GM12872 (cell line): ENCODE measurements around the gene COL6A3.

Experiments used
- TF ChIP-seq, protein P1 (sequence below): IDR thresholded peaks from 3 replicates; pipeline ENCODE4 v1.5.1; 2011; ENCODE audit warnings: low read depth, mild to moderate bottlenecking, low read length, moderate library complexity; ENCODE audit not compliant: insufficient read depth

Gene COL6A3

DNA sequence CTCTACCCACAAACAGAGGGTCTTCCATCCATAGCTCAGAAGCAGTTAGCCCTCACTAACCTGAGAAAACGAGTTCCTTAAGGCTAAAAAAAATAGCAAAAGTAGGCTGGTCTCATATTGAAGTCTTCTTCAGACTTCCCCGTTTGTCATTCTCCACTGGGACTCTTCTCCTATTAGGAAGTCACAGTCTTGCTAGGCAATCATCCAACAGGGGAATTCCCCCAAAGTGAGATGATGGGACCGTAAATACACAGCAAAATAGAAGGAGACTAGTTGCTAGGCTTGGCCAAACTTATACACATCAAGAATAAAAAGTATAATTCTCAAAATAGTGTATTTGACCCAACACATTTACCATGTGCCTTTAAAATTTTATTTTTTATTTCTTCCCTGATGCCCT, 34.3 kb downstream of the COL6A3 start:
- TF ChIP-seq, protein P1, sequence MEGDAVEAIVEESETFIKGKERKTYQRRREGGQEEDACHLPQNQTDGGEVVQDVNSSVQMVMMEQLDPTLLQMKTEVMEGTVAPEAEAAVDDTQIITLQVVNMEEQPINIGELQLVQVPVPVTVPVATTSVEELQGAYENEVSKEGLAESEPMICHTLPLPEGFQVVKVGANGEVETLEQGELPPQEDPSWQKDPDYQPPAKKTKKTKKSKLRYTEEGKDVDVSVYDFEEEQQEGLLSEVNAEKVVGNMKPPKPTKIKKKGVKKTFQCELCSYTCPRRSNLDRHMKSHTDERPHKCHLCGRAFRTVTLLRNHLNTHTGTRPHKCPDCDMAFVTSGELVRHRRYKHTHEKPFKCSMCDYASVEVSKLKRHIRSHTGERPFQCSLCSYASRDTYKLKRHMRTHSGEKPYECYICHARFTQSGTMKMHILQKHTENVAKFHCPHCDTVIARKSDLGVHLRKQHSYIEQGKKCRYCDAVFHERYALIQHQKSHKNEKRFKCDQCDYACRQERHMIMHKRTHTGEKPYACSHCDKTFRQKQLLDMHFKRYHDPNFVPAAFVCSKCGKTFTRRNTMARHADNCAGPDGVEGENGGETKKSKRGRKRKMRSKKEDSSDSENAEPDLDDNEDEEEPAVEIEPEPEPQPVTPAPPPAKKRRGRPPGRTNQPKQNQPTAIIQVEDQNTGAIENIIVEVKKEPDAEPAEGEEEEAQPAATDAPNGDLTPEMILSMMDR, result no peak

DNA sequence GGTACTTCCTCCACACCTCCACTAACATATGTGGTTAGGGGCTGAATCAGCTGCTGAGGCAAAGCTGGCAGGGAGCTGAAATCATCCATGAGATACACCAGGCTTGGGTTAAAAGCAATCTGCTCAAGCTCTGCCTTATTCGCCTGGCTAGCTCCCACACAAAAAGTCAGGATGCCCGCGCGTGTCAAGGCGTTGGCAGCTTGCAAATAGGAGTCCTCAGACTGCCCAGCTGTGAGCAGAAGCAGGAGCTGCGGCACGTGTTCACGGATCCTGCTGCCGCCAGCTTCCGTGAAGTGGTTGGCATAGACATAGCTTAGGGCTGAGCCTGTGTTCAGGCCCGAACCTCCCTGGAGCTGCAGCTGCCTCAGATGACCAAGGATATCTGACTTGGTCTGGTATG, 35.3 kb downstream of the COL6A3 start:
- TF ChIP-seq, protein P1, result no peak

DNA sequence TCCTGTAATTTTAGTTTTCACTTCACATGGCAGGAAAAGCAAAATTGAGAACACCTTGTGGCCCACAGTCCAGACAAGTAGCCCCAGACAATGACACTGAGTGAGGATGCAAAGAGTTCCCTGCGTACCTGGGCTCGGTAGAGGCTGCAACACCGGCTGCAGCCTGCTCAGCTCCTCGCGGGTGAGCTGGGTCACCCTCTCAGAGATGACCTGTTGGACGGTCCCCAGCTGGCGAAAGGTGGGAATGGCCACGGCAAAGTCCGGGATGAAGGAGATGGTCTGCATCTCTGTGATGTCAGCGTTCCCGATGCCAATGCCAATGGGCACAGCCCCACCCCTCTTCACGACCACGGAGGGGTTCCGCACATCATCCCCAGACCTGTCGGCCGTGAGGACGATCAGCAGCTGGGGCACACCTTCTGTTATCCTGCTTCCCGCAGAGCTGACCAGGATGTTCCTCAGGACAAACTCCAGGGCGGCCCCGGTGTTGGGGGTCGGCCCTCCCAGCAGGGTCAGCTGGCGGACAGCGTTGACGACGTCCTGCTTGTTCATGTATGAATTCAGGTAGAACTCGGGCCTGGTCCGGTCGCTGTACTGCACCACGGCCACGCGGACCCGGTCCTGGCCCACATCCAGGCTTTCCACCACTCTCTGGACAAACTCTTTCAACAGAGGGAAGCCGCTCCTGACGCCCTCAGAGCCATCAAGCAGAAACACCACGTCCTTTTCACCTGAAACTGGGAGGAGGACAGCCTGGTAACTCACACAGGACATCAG, 39.5 kb downstream of the COL6A3 start:
- TF ChIP-seq, protein P1, result no peak

DNA sequence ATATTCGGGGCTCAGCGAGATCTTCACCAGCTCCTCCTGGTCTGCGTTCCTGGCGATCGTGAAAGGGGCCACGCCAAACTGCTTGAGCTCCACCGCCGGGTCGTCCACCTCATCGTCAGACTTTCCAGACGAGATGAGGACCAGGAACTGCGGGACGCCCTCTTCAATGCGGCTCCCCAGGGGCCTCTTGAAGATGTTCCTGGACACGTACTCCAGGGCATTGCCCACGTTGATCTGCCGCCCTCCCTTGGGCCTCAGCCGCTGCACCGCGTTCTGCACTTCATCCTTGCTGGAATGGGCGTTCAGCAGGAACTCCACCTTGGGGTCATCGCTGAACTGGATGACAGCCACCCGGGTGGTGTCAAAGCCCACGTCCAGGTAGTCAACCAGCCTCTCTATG, 42.1 kb downstream of the COL6A3 start:
- TF ChIP-seq, protein P1, result no peak

DNA sequence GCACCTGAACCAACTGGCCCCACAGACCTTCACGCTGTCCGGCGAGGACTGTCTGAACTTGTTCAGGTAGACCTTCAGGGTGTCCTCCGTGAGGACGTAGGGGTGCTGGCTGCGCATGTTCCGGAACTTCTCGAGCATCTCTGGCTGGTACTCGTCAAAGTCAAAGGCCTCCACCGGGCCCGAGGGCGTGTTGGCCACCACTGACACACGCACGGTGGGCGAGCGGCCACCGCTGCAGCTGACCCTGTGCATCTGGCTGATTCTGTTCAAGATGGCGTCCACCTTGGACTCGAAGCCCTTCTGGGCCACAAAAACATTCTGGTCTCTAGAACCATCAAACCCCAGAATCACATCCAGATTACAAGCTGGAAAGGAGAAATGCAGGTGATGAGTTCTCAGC, 48.3 kb downstream of the COL6A3 start:
- TF ChIP-seq, protein P1, result no peak

DNA sequence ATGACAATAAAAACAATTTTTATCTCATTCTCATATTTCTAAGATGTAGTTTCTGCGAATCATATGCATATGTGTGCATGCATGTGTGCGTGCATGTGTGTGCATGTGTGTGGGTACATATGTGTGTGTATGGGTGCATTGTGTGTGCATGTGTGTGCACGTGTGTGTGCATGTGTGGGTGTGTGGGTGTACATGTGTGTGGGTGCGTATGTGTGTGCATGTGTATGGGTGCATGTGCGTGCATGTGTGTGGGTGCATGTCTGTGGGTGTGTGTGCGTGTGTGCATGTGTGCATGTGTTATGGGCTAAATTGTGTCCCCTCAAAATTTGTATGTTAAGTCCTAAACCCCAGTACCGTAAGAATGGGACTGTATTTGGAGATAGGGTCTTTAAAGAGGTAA, 49.3 kb downstream of the COL6A3 start:
- TF ChIP-seq, protein P1, result no peak

DNA sequence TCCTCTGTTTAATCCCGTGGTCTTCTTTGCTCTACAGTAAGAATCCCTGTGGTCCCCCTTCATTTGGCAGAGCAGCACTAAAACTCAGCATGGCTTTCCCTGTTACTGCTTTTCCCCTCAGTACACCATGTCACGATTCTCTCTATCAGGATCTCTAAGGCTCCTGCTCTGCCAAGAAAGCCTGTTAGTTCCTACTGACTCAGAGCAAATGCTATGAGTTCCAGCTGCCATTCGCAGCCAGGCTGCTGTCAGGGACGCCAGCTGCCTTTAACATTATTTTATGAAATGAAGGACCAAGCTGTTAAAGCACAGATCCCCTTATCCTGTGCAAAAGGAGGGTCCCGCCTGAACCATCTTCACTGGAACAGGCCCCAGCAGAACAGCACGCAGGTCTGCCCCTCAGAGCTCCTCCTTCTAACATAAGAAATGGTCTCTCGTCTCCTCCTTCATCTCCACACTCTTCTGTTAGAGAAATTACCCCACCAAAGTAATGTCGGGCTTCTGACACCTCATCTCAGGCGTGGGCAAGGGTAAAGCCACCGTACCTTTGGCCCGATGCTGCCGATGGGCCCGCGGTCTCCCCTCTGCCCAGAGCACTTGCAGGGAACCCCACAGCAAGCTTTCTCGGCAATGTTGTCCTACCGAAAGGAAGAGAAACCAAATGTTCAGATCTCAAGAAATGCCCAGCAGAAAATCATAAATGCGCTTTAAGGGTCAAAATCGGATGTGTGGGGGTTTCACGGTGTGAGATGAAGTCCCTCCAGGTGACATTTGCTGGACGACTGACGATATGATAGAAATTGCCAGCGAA, 52.6 kb downstream of the COL6A3 start:
- TF ChIP-seq, protein P1, result no peak
